WTC11 (cell line): ENCODE data around the gene ADGRB3. TPM values are rescaled to one million over a fixed set of nuclear protein-coding genes. Genes with fewer than 3 reads are reported as not detected.

ENCODE experiments used
- ATAC-seq: fragments of 200-7000 bp; cut with Tn5 transposase; 2 replicates; pipeline ENCODE4 v1.10.0; 2021; ENCODE audit warnings: mild to moderate bottlenecking, moderate library complexity
- CTCF ChIA-PET: fragments of 300-600 bp; sonication (Branson Sonifier 250); formaldehyde crosslinking; loops from one replicate; lab custom pipeline; 2021; ENCODE audit warnings: antibody characterized with exemption; lab: Charles Lee
- POLR2A ChIA-PET: fragments of 350-600 bp; sonication (Branson Sonifier 250); formaldehyde crosslinking; loops from one replicate; lab custom pipeline; 2021; ENCODE audit warnings: antibody characterized with exemption; lab: Charles Lee
- DNase-seq: peaks from one replicate; pipeline ENCODE4 v3.0.0; 2021; ENCODE audit warnings: low spot score
- H3K27ac Mint-ChIP-seq: 2 replicates; pipeline ENCODE4 v1.8.0; 2021; ENCODE audit warnings: mixed read lengths
- H3K27me3 Mint-ChIP-seq: 2 replicates; pipeline ENCODE4 v1.8.0; 2021; ENCODE audit warnings: low read depth, mild to moderate bottlenecking, moderate library complexity, mixed read lengths
- H3K36me3 Mint-ChIP-seq: 2 replicates; pipeline ENCODE4 v1.8.0; 2021; ENCODE audit warnings: mixed read lengths
- H3K4me1 Mint-ChIP-seq: 2 replicates; pipeline ENCODE4 v1.8.0; 2022; ENCODE audit warnings: mixed read lengths
- H3K4me3 Mint-ChIP-seq: 2 replicates; pipeline ENCODE4 v1.8.0; 2021; ENCODE audit warnings: mild to moderate bottlenecking, moderate library complexity, mixed read lengths
- H3K9me3 Mint-ChIP-seq: 2 replicates; pipeline ENCODE4 v1.8.0; 2021; ENCODE audit warnings: mixed read lengths
- ATF1 ChIP-seq: sonication (generic); formaldehyde crosslinking; IDR thresholded peaks from 2 replicates; pipeline ENCODE4 v1.8.1; 2023; ENCODE audit warnings: mild to moderate bottlenecking, moderate library complexity, missing genetic modification reagents
- ATF3 ChIP-seq: sonication (generic); formaldehyde crosslinking; conservative IDR thresholded peaks from 2 replicates; pipeline ENCODE4 v1.8.1; 2022; ENCODE audit warnings: mild to moderate bottlenecking, missing genetic modification reagents
- ATF6 ChIP-seq: sonication (generic); formaldehyde crosslinking; IDR thresholded peaks from 2 replicates; pipeline ENCODE4 v1.8.1; 2023; ENCODE audit warnings: mild to moderate bottlenecking, missing genetic modification reagents
- CREB1 ChIP-seq: sonication (generic); formaldehyde crosslinking; IDR thresholded peaks from 2 replicates; pipeline ENCODE4 v1.8.0; 2023; ENCODE audit warnings: mild to moderate bottlenecking, missing genetic modification reagents
- FOXK1 ChIP-seq: sonication (generic); formaldehyde crosslinking; IDR thresholded peaks from 2 replicates; pipeline ENCODE4 v1.8.0; 2022; ENCODE audit warnings: mild to moderate bottlenecking, moderate library complexity, missing genetic modification reagents
- GABPB1 ChIP-seq: sonication (generic); formaldehyde crosslinking; IDR thresholded peaks from 2 replicates; pipeline ENCODE4 v1.8.1; 2023; ENCODE audit warnings: mild to moderate bottlenecking, missing genetic modification reagents
- JUN ChIP-seq: sonication (generic); formaldehyde crosslinking; IDR thresholded peaks from 2 replicates; pipeline ENCODE4 v1.8.0; 2023; ENCODE audit warnings: mild to moderate bottlenecking, missing genetic modification reagents
- NFE2L1 ChIP-seq: sonication (generic); formaldehyde crosslinking; IDR thresholded peaks from 2 replicates; pipeline ENCODE4 v1.8.1; 2023; ENCODE audit warnings: missing genetic modification reagents
- NR1H2 ChIP-seq: sonication (generic); formaldehyde crosslinking; IDR thresholded peaks from 2 replicates; pipeline ENCODE4 v1.9.0; 2021; ENCODE audit warnings: mild to moderate bottlenecking, moderate library complexity, missing genetic modification reagents
- RELA ChIP-seq: sonication (generic); formaldehyde crosslinking; IDR thresholded peaks from 2 replicates; pipeline ENCODE4 v1.8.1; 2022; ENCODE audit warnings: missing genetic modification reagents, mild to moderate bottlenecking, borderline replicate concordance
- ZBTB21 ChIP-seq: sonication (generic); formaldehyde crosslinking; IDR thresholded peaks from 2 replicates; pipeline ENCODE4 v1.8.1; 2023; ENCODE audit warnings: mild to moderate bottlenecking, missing genetic modification reagents, borderline replicate concordance
- ZNF121 ChIP-seq: sonication (generic); formaldehyde crosslinking; IDR thresholded peaks from 2 replicates; pipeline ENCODE4 v1.8.0; 2023; ENCODE audit warnings: missing genetic modification reagents
- ZNF138 ChIP-seq: sonication (generic); formaldehyde crosslinking; conservative IDR thresholded peaks from 2 replicates; pipeline ENCODE4 v1.8.1; 2022; ENCODE audit warnings: mild to moderate bottlenecking, moderate library complexity, missing genetic modification reagents
- ZNF263 ChIP-seq: sonication (generic); formaldehyde crosslinking; IDR thresholded peaks from 2 replicates; pipeline ENCODE4 v1.8.1; 2022; ENCODE audit warnings: low read depth, mild to moderate bottlenecking, moderate library complexity, missing genetic modification reagents
- ZNF281 ChIP-seq: sonication (generic); formaldehyde crosslinking; IDR thresholded peaks from 2 replicates; pipeline ENCODE4 v1.8.0; 2023; ENCODE audit warnings: mild to moderate bottlenecking, missing genetic modification reagents
- ZNF317 ChIP-seq: sonication (generic); formaldehyde crosslinking; IDR thresholded peaks from 2 replicates; pipeline ENCODE4 v1.8.1; 2023; ENCODE audit warnings: low read depth, mild to moderate bottlenecking, moderate library complexity, missing genetic modification reagents, borderline replicate concordance
- ZNF425 ChIP-seq: fragments of 250-450 bp; sonication (Bioruptor Pico); conservative IDR thresholded peaks from 2 replicates; pipeline ENCODE4 v1.9.0; 2021; ENCODE audit warnings: mild to moderate bottlenecking
- ZNF512 ChIP-seq: sonication (generic); formaldehyde crosslinking; IDR thresholded peaks from 2 replicates; pipeline ENCODE4 v1.8.1; 2022; ENCODE audit warnings: missing genetic modification reagents, borderline replicate concordance
- ZNF532 ChIP-seq: fragments of 250-450 bp; sonication (Bioruptor Pico); IDR thresholded peaks from 2 replicates; pipeline ENCODE4 v1.9.0; 2021; ENCODE audit warnings: mild to moderate bottlenecking, borderline replicate concordance
- total RNA-seq: library from RNA; stranded (reverse); gene quantifications from 3 replicates; pipeline ENCODE4 v1.2.3, GENCODE V29; 2021

The ADGRB3 gene
- total RNA-seq, 1 experiment from 2014 or later: 1.9 TPM

- no peak for TF ChIP-seq ZNF281 (CRISPR knock-in tag)
- TF ChIP-seq ATF6 (CRISPR knock-in tag): no peak
- no peak for TF ChIP-seq ZNF532 (CRISPR knock-in tag)
- TF ChIP-seq ZNF121: no peak
- TF ChIP-seq GABPB1 (CRISPR knock-in tag): no peak
Observed at GRCh38 chr6:68757821-68758220, 122.7 kb downstream of the ADGRB3 start (continued).

- ATAC-seq (no peak), DNase-seq (no peak)
- Mint-ChIP-seq H3K4me1 (no peaks in the 10 kb centered on the region), H3K4me3 (no peak overlapping the region), H3K27me3 (no peaks in the 10 kb centered on the region), H3K9me3 (no peaks in the 10 kb centered on the region), H3K27ac (no peak overlapping the region), H3K36me3 (no peaks in the 10 kb centered on the region)
- ChIA-PET POLR2A (no interaction called here), CTCF (no interaction called here)
- TF ChIP-seq ZBTB21 (no peak), NFE2L1 (no peak), NR1H2 (CRISPR knock-in tag) (no peak), CREB1 (no peak), FOXK1 (CRISPR knock-in tag) (no peak), ZNF512 (CRISPR knock-in tag) (no peak), ZNF317 (CRISPR knock-in tag) (no peak), ZNF425 (CRISPR knock-in tag) (no peak), ZNF263 (CRISPR knock-in tag) (no peak), ATF3 (no peak), ATF1 (CRISPR knock-in tag) (no peak), ZNF532 (CRISPR knock-in tag) (no peak), ZNF138 (CRISPR knock-in tag) (no peak), RELA (no peak), JUN (CRISPR knock-in tag) (no peak)
Observed at GRCh38 chr6:68758559-68758958, 123.5 kb downstream of the ADGRB3 start.
